HCT116 (cell line): Measurements from ENCODE around the gene APBA1.

Source experiments
- EGR1 ChIP-seq: IDR thresholded peaks from 2 replicates; pipeline ENCODE4 v1.6.1; 2012; ENCODE audit warnings: low read depth
- EZH2 ChIP-seq: fragments of 200-600 bp; sonication (generic); IDR thresholded peaks from 2 replicates; pipeline ENCODE4 v1.6.1; 2017; ENCODE audit warnings: antibody characterized with exemption, mixed run types
- POLR2A ChIP-seq: IDR thresholded peaks from 2 replicates; pipeline ENCODE4 v1.7.0; 2011; ENCODE audit warnings: borderline replicate concordance; ENCODE audit not compliant: insufficient read depth, insufficient read length; ENCODE audit errors: extremely low read depth
- POLR2AphosphoS5 ChIP-seq: IDR thresholded peaks from 2 replicates; pipeline ENCODE4 v1.6.1; 2011; ENCODE audit warnings: mild to moderate bottlenecking, low read depth, low read length, moderate library complexity
- SIN3A ChIP-seq: IDR thresholded peaks from 2 replicates; pipeline ENCODE4 v1.6.1; 2012; ENCODE audit warnings: low read depth
- TCF7L2 ChIP-seq: IDR thresholded peaks from 2 replicates; pipeline ENCODE4 v1.7.0; 2011; ENCODE audit warnings: borderline replicate concordance, inconsistent platforms; ENCODE audit not compliant: insufficient read depth, insufficient read length; ENCODE audit errors: extremely low read depth
- YY1 ChIP-seq: IDR thresholded peaks from 2 replicates; pipeline ENCODE4 v1.6.1; 2011; ENCODE audit warnings: low read length, low read depth, moderate library complexity, mild to moderate bottlenecking; ENCODE audit not compliant: insufficient replicate concordance; ENCODE audit errors: extremely low read depth
- ZNF274 ChIP-seq: fragments of 200-500 bp; sonication (Bioruptor generic); IDR thresholded peaks from 2 replicates; pipeline ENCODE4 v1.6.1; 2014; ENCODE audit warnings: mild to moderate bottlenecking, low read depth, low read length, inconsistent platforms
- TF ChIP-seq, protein P1 (sequence below), 3 experiments: fragments of 200-600 bp in 1 of 3; sonication (generic) in 1 of 3; IDR thresholded peaks in 2 of 3; conservative IDR thresholded peaks in 1 of 3; 2 replicates each; pipeline ENCODE4 v1.5.1; 2012 to 2017; ENCODE audit warnings: low read depth in 2 of 3, low read length in 2 of 3, antibody characterized with exemption in 1 of 3, borderline replicate concordance in 1 of 3, control low read depth in 1 of 3, mild to moderate bottlenecking in 1 of 3, mixed read lengths in 1 of 3, mixed run types in 1 of 3, moderate library complexity in 1 of 3; ENCODE audit not compliant: insufficient read depth in 1 of 3
- TF ChIP-seq, protein P2 (sequence below): IDR thresholded peaks from 2 replicates; pipeline ENCODE4 v1.6.1; 2012

DNA sequence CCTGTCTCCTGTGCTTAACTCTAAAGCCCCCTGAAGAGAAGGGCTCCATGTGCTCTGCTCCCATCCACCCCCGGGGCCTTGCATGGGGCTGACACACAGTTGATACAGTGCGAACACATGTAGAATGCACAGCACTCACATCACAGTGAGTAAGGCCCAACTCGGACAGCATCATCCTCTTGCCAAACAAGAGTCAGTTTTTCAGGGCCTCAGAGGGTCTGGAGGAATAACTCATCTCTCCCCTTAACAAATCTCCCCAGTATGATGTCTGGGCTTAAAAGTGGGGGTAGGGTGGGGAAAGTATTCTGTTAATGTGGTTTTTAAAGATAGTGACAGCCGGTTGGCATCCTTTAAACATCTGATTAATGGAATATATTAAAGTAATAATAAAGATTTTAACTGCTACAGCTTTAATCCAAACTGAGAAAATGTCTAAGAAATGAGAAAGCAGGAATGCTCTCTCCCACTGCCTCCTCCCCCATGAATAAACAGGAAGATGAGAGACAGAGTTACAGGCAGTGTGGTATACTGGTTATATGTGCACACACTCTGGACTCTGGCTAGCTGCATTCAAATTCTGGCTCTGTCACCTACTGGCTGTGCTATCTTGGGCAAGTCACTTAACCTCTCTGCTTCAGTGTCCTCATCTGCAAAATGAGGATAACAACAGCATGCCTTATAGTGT, 22.5 kb downstream of the APBA1 start:
- TF ChIP-seq, protein P1, sequence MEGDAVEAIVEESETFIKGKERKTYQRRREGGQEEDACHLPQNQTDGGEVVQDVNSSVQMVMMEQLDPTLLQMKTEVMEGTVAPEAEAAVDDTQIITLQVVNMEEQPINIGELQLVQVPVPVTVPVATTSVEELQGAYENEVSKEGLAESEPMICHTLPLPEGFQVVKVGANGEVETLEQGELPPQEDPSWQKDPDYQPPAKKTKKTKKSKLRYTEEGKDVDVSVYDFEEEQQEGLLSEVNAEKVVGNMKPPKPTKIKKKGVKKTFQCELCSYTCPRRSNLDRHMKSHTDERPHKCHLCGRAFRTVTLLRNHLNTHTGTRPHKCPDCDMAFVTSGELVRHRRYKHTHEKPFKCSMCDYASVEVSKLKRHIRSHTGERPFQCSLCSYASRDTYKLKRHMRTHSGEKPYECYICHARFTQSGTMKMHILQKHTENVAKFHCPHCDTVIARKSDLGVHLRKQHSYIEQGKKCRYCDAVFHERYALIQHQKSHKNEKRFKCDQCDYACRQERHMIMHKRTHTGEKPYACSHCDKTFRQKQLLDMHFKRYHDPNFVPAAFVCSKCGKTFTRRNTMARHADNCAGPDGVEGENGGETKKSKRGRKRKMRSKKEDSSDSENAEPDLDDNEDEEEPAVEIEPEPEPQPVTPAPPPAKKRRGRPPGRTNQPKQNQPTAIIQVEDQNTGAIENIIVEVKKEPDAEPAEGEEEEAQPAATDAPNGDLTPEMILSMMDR (IDR thresholded peaks at IDR 0.05 in 2 of 3, conservative IDR thresholded peaks at IDR 0.05 in 1 of 3; ENCODE audit: borderline replicate concordance in 1 of 3, insufficient read depth in 1 of 3, low read depth in 2 of 3, low read length in 2 of 3) = no peak
- no peak for TF ChIP-seq YY1
- no peak for TF ChIP-seq EZH2
- no peak for TF ChIP-seq ZNF274
- no peak for TF ChIP-seq POLR2AphosphoS5
- no peak for TF ChIP-seq EGR1
- TF ChIP-seq, protein P2, sequence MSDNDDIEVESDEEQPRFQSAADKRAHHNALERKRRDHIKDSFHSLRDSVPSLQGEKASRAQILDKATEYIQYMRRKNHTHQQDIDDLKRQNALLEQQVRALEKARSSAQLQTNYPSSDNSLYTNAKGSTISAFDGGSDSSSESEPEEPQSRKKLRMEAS = no peak
- TF ChIP-seq SIN3A = no peak
- no peak for TF ChIP-seq TCF7L2
- no peak for TF ChIP-seq POLR2A
